Adipocyte (in vitro differentiated cells): ENCODE results near the gene STOML1.

ENCODE experiments used
- DNase-seq: peaks from one replicate; pipeline ENCODE4 v3.0.0-alpha.2; 2015; ENCODE audit warnings: low read depth
- H3K27me3 ChIP-seq: replicated peaks from 2 replicates; pipeline ENCODE4 v1.7.0; 2013; ENCODE audit warnings: mild to moderate bottlenecking, low read length, moderate library complexity; ENCODE audit not compliant: control insufficient read depth, insufficient read depth
- H3K36me3 ChIP-seq: 2 replicates; pipeline ENCODE4 v1.7.0; 2013; ENCODE audit warnings: low read length, mild to moderate bottlenecking, moderate library complexity; ENCODE audit not compliant: control insufficient read depth, insufficient read depth, severe bottlenecking
- H3K4me1 ChIP-seq: 2 replicates; pipeline ENCODE4 v1.7.0; 2013; ENCODE audit warnings: mild to moderate bottlenecking, low read length, moderate library complexity; ENCODE audit not compliant: control insufficient read depth, insufficient read depth
- H3K4me3 ChIP-seq: 2 replicates; pipeline ENCODE4 v1.7.0; 2013; ENCODE audit warnings: mild to moderate bottlenecking, low read length, moderate library complexity
- H3K9ac ChIP-seq: 2 replicates; pipeline ENCODE4 v1.7.0; 2013; ENCODE audit warnings: mild to moderate bottlenecking, low read length, moderate library complexity
- H3K9me3 ChIP-seq: 2 replicates; pipeline ENCODE4 v1.7.0; 2013; ENCODE audit warnings: mild to moderate bottlenecking, low read length, moderate library complexity; ENCODE audit not compliant: control insufficient read depth

The STOML1 gene

GRCh38 chr15:73948982-73949381 lies 43.1 kb downstream of the STOML1 start:
- Histone ChIP-seq H3K4me3 (no peak overlapping the region), H3K27me3 (no peaks in the 10 kb centered on the region), H3K4me1 (peaks cover 36% of the 10 kb centered on the region), H3K9ac (no peak overlapping the region), H3K9me3 (no peaks in the 10 kb centered on the region), H3K36me3 (peaks cover 42% of the 10 kb centered on the region)
- no peak for DNase-seq

GRCh38 chr15:73948396-73948795 lies 43.7 kb downstream of the STOML1 start:
- peaks cover 42% of the 10 kb centered on the region for H3K36me3 ChIP-seq
- no peak for DNase-seq

GRCh38 chr15:73947651-73948050 lies 44.4 kb downstream of the STOML1 start:
- Histone ChIP-seq H3K36me3 (peaks cover 42% of the 10 kb centered on the region), H3K4me1 (peaks cover 29% of the 10 kb centered on the region), H3K9me3 (no peaks in the 10 kb centered on the region), H3K27me3 (no peaks in the 10 kb centered on the region), H3K4me3 (no peak overlapping the region), H3K9ac (no peak overlapping the region)
- DNase-seq: no peak

More at GRCh38 chr15:73948396-73948795, 43.7 kb downstream of the STOML1 start:
- Histone ChIP-seq H3K4me1 (peaks cover 37% of the 10 kb centered on the region), H3K4me3 (no peak overlapping the region), H3K27me3 (no peaks in the 10 kb centered on the region), H3K9me3 (no peaks in the 10 kb centered on the region), H3K9ac (no peak overlapping the region)

- H3K36me3 ChIP-seq: peaks cover 42% of the 10 kb centered on the region
- no peaks in the 10 kb centered on the region for H3K27me3 ChIP-seq
- H3K9me3 ChIP-seq: no peaks in the 10 kb centered on the region
- peaks cover 30% of the 10 kb centered on the region for H3K4me1 ChIP-seq
- no peak overlapping the region for H3K9ac ChIP-seq
- no peak overlapping the region for H3K4me3 ChIP-seq
- no peak for DNase-seq
Observed at GRCh38 chr15:73946795-73947370, 45.2 kb downstream of the STOML1 start.

GRCh38 chr15:73946046-73946721 lies 45.9 kb downstream of the STOML1 start:
- H3K9ac ChIP-seq: no peak overlapping the region
- H3K27me3 ChIP-seq: no peaks in the 10 kb centered on the region
- peaks cover 42% of the 10 kb centered on the region for H3K36me3 ChIP-seq
- no peak for DNase-seq
- no peaks in the 10 kb centered on the region for H3K9me3 ChIP-seq
- peaks cover 31% of the 10 kb centered on the region for H3K4me1 ChIP-seq
- H3K4me3 ChIP-seq: no peak overlapping the region

GRCh38 chr15:73945130-73945508 lies 47.0 kb downstream of the STOML1 start:
- peaks cover 32% of the 10 kb centered on the region for H3K4me1 ChIP-seq
- no peak for DNase-seq
- H3K36me3 ChIP-seq: peaks cover 41% of the 10 kb centered on the region
- no peak overlapping the region for H3K4me3 ChIP-seq
- no peaks in the 10 kb centered on the region for H3K27me3 ChIP-seq
- no peak overlapping the region for H3K9ac ChIP-seq
- no peaks in the 10 kb centered on the region for H3K9me3 ChIP-seq

- peaks cover 39% of the 10 kb centered on the region for H3K4me1 ChIP-seq
- DNase-seq: no peak
- peaks cover 35% of the 10 kb centered on the region for H3K36me3 ChIP-seq
- H3K9me3 ChIP-seq: no peaks in the 10 kb centered on the region
- H3K9ac ChIP-seq: no peak overlapping the region
- H3K27me3 ChIP-seq: no peaks in the 10 kb centered on the region
- no peak overlapping the region for H3K4me3 ChIP-seq
Observed at GRCh38 chr15:73944161-73945129, 47.6 kb downstream of the STOML1 start.

GRCh38 chr15:73942751-73943270 lies 49.3 kb downstream of the STOML1 start:
- DNase-seq: no peak
- Histone ChIP-seq H3K9ac (no peak overlapping the region), H3K4me3 (no peak overlapping the region), H3K9me3 (no peaks in the 10 kb centered on the region), H3K36me3 (peaks cover 18% of the 10 kb centered on the region), H3K27me3 (no peaks in the 10 kb centered on the region), H3K4me1 (peaks cover 45% of the 10 kb centered on the region)

- Histone ChIP-seq H3K9me3 (no peaks in the 10 kb centered on the region), H3K4me3 (no peak overlapping the region), H3K4me1 (peaks cover 45% of the 10 kb centered on the region), H3K27me3 (no peaks in the 10 kb centered on the region), H3K36me3 (peaks cover 11% of the 10 kb centered on the region), H3K9ac (peak overlapping the region; percentile 20)
- no peak for DNase-seq
Observed at GRCh38 chr15:73941871-73942635, 50.0 kb downstream of the STOML1 start.

GRCh38 chr15:73941449-73941848 lies 50.6 kb downstream of the STOML1 start:
- H3K9me3 ChIP-seq: no peaks in the 10 kb centered on the region
- no peak for DNase-seq
- peaks cover 47% of the 10 kb centered on the region for H3K4me1 ChIP-seq
- peaks cover 5% of the 10 kb centered on the region for H3K36me3 ChIP-seq
- H3K9ac ChIP-seq: peak overlapping the region; percentile 20
- no peak overlapping the region for H3K4me3 ChIP-seq
- H3K27me3 ChIP-seq: no peaks in the 10 kb centered on the region
